Type B pancreatic cell (in vitro differentiated cells): Measurements from ENCODE around the gene OPA3. TPM values are rescaled to one million over a fixed set of nuclear protein-coding genes. Genes with fewer than 3 reads are reported as not detected.

Experiments
- DNase-seq: peaks from one replicate; pipeline ENCODE4 v3.0.0; 2021; ENCODE audit warnings: mixed read lengths; ENCODE audit not compliant: unreplicated experiment; ENCODE audit errors: extremely low spot score
- H3K27ac Mint-ChIP-seq: 2 replicates; pipeline ENCODE4 v1.8.0; 2021; ENCODE audit warnings: mild to moderate bottlenecking, mixed read lengths
- H3K27me3 Mint-ChIP-seq: 2 replicates; pipeline ENCODE4 v1.8.0; 2021; ENCODE audit warnings: mixed read lengths
- H3K36me3 Mint-ChIP-seq: 2 replicates; pipeline ENCODE4 v1.8.0; 2021; ENCODE audit warnings: mixed read lengths
- H3K4me1 Mint-ChIP-seq: one replicate; pipeline ENCODE4 v1.8.0; 2021; ENCODE audit warnings: mixed read lengths; ENCODE audit not compliant: unreplicated experiment
- H3K4me3 Mint-ChIP-seq: 2 replicates; pipeline ENCODE4 v1.8.0; 2021; ENCODE audit warnings: mild to moderate bottlenecking, mixed read lengths
- H3K9me3 Mint-ChIP-seq: 2 replicates; pipeline ENCODE4 v1.8.0; 2021; ENCODE audit warnings: mixed read lengths
- total RNA-seq: library from RNA; stranded (reverse); gene quantifications from 2 replicates; pipeline ENCODE4 v1.2.1, GENCODE V29; 2021; ENCODE audit warnings: low replicate concordance
- TF ChIP-seq, protein P1 (sequence below): fragments of 200-600 bp; sonication (generic); conservative IDR thresholded peaks from 2 replicates; pipeline ENCODE4 v1.5.0; 2021; ENCODE audit warnings: antibody characterized with exemption, mild to moderate bottlenecking

The OPA3 gene
- total RNA-seq, 1 donor from 2014 or later, result 10.1 TPM

DNA sequence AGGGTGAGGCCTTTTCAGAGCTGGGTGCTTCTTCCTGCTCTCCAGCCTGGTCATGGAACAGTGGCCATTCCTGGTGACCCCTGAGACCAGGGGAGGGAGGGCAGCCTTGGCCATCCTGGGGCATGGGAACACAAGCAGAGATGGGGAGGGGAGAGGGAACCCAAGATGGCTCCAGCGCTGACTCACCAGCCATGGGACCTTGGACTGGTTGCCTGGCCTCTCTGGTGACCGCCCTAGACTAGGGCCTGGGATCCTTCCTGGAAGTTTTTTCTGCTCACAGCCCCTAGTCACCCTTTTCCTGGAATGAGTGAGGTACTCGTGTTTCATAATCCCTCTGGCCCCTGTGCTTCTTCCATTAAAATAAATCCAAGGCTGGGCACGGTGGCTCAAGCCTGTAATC lies 3.3 kb upstream of the OPA3 start:
- Mint-ChIP-seq H3K9me3 (no peaks in the 10 kb centered on the region), H3K4me3 (no peak overlapping the region), H3K4me1 (peaks cover 6% of the 10 kb centered on the region), H3K27me3 (peaks cover 40% of the 10 kb centered on the region), H3K27ac (no peak overlapping the region), H3K36me3 (no peaks in the 10 kb centered on the region)
- no peak for DNase-seq
- TF ChIP-seq, protein P1, sequence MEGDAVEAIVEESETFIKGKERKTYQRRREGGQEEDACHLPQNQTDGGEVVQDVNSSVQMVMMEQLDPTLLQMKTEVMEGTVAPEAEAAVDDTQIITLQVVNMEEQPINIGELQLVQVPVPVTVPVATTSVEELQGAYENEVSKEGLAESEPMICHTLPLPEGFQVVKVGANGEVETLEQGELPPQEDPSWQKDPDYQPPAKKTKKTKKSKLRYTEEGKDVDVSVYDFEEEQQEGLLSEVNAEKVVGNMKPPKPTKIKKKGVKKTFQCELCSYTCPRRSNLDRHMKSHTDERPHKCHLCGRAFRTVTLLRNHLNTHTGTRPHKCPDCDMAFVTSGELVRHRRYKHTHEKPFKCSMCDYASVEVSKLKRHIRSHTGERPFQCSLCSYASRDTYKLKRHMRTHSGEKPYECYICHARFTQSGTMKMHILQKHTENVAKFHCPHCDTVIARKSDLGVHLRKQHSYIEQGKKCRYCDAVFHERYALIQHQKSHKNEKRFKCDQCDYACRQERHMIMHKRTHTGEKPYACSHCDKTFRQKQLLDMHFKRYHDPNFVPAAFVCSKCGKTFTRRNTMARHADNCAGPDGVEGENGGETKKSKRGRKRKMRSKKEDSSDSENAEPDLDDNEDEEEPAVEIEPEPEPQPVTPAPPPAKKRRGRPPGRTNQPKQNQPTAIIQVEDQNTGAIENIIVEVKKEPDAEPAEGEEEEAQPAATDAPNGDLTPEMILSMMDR, result no peak

DNA sequence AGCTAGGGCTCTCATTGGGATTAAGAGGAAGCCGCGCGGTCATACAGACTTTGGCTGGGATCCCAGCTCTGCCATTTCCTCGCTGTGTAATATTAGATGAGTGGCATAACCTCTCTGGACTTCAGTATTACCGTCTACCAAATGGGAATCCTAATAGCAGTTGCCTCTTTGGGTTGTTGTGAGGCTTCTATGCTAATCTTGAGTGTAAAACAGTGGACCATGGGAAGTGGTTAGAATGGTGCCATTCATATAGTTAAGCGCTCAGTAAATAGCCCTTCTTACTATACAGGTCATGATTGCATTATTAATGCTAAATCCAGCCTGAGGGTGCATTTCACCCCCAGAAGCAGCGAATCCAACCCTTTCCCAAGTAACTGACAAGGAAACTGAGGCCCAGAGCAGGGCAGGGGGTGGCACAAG lies 566 bp upstream of the OPA3 start:
- TF ChIP-seq, protein P1, result no peak
- peaks cover 16% of the 10 kb centered on the region for H3K27me3 Mint-ChIP-seq
- H3K36me3 Mint-ChIP-seq, result no peaks in the 10 kb centered on the region
- H3K9me3 Mint-ChIP-seq, result no peaks in the 10 kb centered on the region
- peak overlapping the region; percentile 96 for H3K4me3 Mint-ChIP-seq
- peaks cover 18% of the 10 kb centered on the region for H3K4me1 Mint-ChIP-seq
- DNase-seq, result no peak
- H3K27ac Mint-ChIP-seq, result peak overlapping the region; percentile 100

DNA sequence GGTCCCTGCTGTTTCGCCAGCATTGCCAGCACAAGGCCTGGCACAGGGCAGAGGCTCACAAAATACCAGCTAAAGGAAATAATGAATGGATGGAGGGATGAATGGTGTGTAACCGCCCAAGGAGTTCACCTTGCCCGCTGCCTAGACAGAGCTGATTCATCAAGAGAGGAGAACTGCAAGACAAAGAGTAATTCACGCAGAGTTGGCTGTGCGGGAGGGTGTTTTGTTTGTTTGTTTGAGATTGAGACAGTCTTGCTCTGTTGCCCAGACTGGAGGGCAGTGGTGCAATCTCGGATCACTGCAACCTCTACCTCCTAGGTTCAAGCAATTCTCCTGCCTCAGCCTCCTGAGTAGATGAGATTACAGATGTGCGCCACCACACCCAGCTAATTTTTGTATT lies 3.0 kb downstream of the OPA3 start:
- Mint-ChIP-seq H3K36me3 (peaks cover 4% of the 10 kb centered on the region), H3K27ac (peak overlapping the region; percentile 63), H3K27me3 (no peaks in the 10 kb centered on the region), H3K9me3 (no peaks in the 10 kb centered on the region), H3K4me1 (peaks cover 39% of the 10 kb centered on the region), H3K4me3 (peak overlapping the region; percentile 35)
- DNase-seq, result no peak
- TF ChIP-seq, protein P1, result no peak

DNA sequence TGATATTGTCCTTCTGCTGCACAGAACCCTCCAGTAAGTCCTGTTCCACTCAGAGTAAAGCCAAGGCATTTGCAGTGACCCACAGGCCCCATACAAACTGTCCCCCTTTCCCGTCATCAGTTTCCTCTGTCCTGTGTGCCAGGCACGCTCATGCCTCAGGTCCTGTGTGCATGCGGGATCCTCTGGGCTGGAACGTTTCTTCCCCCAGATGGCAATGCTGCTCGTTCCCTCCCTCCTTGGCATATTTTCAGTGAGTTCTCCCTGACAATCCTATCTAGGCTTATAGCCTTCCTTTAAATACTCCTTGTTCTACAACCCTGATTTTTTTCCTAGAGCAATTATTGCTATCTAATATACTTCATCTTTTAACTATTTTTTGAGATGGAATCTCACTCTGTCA lies 5.7 kb downstream of the OPA3 start:
- Mint-ChIP-seq H3K27me3 (no peaks in the 10 kb centered on the region), H3K27ac (peak overlapping the region; percentile 98), H3K9me3 (no peaks in the 10 kb centered on the region), H3K4me1 (peaks cover 37% of the 10 kb centered on the region), H3K36me3 (peaks cover 6% of the 10 kb centered on the region), H3K4me3 (peak overlapping the region; percentile 16)
- DNase-seq, result no peak
- TF ChIP-seq, protein P1, result no peak

DNA sequence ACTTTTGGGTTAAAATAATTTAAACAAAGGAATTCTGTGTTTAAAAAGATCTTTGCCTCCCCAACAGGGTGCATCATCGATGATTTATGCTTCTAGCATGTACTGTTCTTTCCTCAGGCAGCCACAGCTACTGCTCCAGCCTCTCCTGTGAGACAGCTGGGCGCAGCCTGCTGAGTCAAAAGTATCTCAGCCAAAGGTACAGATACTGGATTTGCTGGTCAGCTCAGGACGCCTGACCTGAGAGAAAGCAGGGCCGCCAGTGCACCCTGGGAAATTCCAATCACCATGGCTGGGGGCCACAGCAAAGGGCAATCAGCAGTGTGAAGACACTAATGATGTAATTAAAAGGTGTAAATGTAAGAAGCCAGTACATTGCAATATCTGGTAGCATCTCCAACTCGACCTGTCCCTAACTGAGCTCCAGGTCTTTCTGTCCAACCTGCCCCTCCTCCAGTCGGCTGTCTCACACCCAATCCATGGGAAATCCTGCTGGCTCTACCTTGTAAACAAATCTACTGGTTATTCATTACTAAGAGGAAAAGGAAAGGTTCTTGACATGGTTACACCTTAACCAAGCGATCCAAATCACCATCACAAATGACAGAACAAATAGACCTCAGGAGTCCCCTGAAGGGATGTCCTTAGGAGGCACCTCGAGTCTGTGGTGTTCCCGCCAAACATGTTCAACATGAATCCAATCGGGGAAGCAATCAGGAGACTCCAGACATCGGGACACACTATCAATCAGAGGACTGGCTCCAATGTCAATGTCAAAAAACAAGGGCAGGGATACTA lies 7.3 kb downstream of the OPA3 start:
- Mint-ChIP-seq H3K4me1 (peaks cover 29% of the 10 kb centered on the region), H3K27me3 (no peaks in the 10 kb centered on the region), H3K4me3 (peak overlapping the region; percentile 53), H3K27ac (peak overlapping the region; percentile 98), H3K36me3 (peaks cover 6% of the 10 kb centered on the region), H3K9me3 (no peaks in the 10 kb centered on the region)
- TF ChIP-seq, protein P1, result no peak
- DNase-seq, result no peak
